ENCODE results near the gene RSPRY1.
"Not testable (repeated sequence)": the region's sequence is repeated elsewhere in the genome, so short reads cannot be mapped to it uniquely, and the experiment has no call there.

The RSPRY1 gene

GRCh38 chr16:57186872-57187854 is 1.0 kb downstream of the RSPRY1 start:
- peak; percentile 35 for DNase-seq

- not testable (repeated sequence) for DNase-seq
Observed at GRCh38 chr16:57187902-57188710, 2.0 kb downstream of the RSPRY1 start.

- DNase-seq = no peak
Observed at GRCh38 chr16:57188711-57189002, 2.5 kb downstream of the RSPRY1 start.

- DNase-seq = not testable (repeated sequence)
Observed at GRCh38 chr16:57189527-57189926, 3.4 kb downstream of the RSPRY1 start.

GRCh38 chr16:57190136-57190535 is 4.0 kb downstream of the RSPRY1 start:
- DNase-seq = no peak

GRCh38 chr16:57191056-57191571 is 5.0 kb downstream of the RSPRY1 start:
- DNase-seq = no peak

- no peak for DNase-seq
Observed at GRCh38 chr16:57192146-57192545, 6.0 kb downstream of the RSPRY1 start.

- DNase-seq = no peak
Observed at GRCh38 chr16:57192720-57193486, 6.8 kb downstream of the RSPRY1 start.

- DNase-seq = no peak
Observed at GRCh38 chr16:57194512-57194911, 8.4 kb downstream of the RSPRY1 start.

- no peak for DNase-seq
Observed at GRCh38 chr16:57196286-57196685, 10.2 kb downstream of the RSPRY1 start.

GRCh38 chr16:57196753-57197152 is 10.6 kb downstream of the RSPRY1 start:
- DNase-seq = no peak

- not testable (repeated sequence) for DNase-seq
Observed at GRCh38 chr16:57200321-57200720, 14.2 kb downstream of the RSPRY1 start.

GRCh38 chr16:57200926-57201325 is 14.8 kb downstream of the RSPRY1 start:
- DNase-seq = not testable (repeated sequence)

- no peak for DNase-seq
Observed at GRCh38 chr16:57202095-57202886, 16.2 kb downstream of the RSPRY1 start.

- no peak for DNase-seq
Observed at GRCh38 chr16:57203451-57203850, 17.3 kb downstream of the RSPRY1 start.

- DNase-seq = no peak
Observed at GRCh38 chr16:57204675-57205074, 18.5 kb downstream of the RSPRY1 start.

- no peak for DNase-seq
Observed at GRCh38 chr16:57208926-57209325, 22.8 kb downstream of the RSPRY1 start.

- DNase-seq = no peak
Observed at GRCh38 chr16:57209780-57210179, 23.7 kb downstream of the RSPRY1 start.

GRCh38 chr16:57213462-57213861 is 27.3 kb downstream of the RSPRY1 start:
- no peak for DNase-seq

- no peak for DNase-seq
Observed at GRCh38 chr16:57216968-57217367, 30.8 kb downstream of the RSPRY1 start.

GRCh38 chr16:57223057-57223456 is 36.9 kb downstream of the RSPRY1 start:
- no peak for DNase-seq
